Keratinocyte (primary cell): ENCODE data around the gene TTN.

Source experiments
- CTCF ChIP-seq, 3 experiments: IDR thresholded peaks in 1 of 3; conservative IDR thresholded peaks in 1 of 3; optimal IDR thresholded peaks in 1 of 3; 2 replicates in 2 of 3; 3 replicates in 1 of 3; pipeline versions ENCODE3 to v1.5.1; 2011; ENCODE audit warnings: low read length in 3 of 3, mild to moderate bottlenecking in 3 of 3, moderate library complexity in 2 of 3, control low read depth in 1 of 3, inconsistent platforms in 1 of 3; ENCODE audit not compliant: insufficient read depth in 2 of 3; ENCODE audit errors: extremely low read depth in 1 of 3
- EZH2 ChIP-seq: IDR thresholded peaks from one replicate; pipeline ENCODE4 v1.6.1; 2012; ENCODE audit warnings: inconsistent platforms, mild to moderate bottlenecking, low read length, moderate library complexity

- no peak for TF ChIP-seq CTCF (optimal IDR thresholded peaks at IDR 0.05 in 1 of 3, IDR thresholded peaks at IDR 0.05 in 1 of 3, conservative IDR thresholded peaks at IDR 0.05 in 1 of 3; ENCODE audit: extremely low read depth in 1 of 3, insufficient read depth in 2 of 3, low read length in 3 of 3)
- no peak for TF ChIP-seq EZH2
Observed at GRCh38 chr2:178723786-178724346, 83.4 kb downstream of the TTN start.
